Embryonic facial prominence (tissue), 1 donor: ENCODE results near the gene LPP.

Source experiments
- DNase-seq: peaks from one replicate; pipeline ENCODE4 v3.0.0-alpha.2; 2016; ENCODE audit errors: extremely low spot score

LPP gene

DNA sequence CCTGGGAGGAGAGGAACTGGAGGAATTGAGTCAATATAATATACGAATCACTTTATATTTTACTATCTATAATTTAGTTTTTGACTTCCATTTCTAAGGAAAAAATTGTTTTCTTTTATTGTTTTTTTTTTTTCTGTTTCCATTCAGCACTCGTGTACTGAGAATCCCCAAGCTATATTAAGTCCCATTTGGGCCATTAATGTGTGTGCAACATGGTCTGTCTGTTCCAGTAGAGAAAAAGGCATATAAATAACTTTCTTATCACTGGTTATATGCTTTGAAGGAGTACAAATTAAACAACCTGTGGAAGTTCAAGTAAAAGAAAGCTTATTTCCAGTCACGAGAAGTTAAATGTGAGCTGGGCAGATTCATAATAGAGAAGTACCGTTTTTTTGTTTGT is 518.9 kb downstream of the LPP start:
- DNase-seq = no peak

DNA sequence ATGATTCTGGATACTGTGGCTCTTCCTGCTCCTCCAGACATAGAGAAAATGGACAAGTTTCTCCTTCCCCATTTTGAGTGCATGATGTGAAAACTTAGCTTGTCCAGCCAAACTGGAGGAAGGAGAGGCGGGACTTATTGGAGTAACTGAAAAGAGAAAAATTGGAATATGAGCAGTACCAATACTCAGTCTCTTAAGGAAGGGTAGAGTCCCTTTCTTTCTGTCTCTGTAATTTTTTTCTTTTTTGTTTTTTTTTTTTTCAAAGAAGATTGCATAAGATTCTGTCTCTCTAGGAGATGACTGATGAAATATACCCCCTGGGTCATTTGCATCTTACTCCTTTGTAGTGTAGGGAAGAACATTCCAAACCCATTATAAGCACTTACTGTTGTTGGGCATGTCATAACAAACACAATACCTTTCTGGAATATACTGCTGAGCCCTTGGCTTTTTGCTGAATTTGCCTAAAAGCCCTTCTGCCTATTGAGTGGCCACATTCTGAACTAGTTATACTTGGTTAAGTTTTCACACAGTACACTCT is 519.8 kb downstream of the LPP start:
- DNase-seq = no peak

DNA sequence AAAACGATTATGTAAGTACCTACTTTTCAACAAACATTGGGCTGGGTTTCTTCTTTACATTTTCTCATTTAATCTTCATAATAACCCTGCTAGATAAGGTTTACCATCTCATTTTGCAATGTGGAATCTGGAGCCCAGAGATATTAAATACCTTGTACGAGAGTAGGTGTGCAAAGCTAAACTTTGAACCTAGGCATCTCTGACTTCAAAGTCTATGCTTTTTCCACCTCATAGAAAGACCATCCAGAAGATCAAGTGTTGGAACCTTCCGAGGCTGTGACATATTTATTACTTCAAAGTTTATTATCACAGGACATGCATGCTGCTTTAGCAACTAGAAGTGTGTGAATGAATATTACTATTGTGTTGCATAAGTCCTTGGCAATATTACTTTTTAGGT is 520.6 kb downstream of the LPP start:
- DNase-seq = no peak

DNA sequence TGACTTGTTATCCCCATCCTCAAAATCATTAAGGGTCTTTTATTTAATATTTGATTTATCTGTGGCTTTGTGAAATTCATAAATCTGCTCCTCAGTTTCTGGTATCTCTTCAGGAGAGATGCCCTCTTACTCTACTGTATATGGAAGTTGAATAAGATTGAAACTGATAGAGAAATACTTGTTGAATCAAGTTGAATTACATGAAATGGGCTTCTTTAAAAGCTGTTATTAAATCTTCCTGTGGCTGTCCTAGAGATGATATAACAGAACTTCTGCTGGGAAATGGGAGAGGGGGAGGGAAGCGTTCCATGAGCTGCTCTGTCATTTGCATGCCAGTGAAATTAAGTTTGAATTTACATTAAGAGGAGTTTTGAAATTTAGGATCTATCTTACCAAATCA is 523.4 kb downstream of the LPP start:
- no peak for DNase-seq

DNA sequence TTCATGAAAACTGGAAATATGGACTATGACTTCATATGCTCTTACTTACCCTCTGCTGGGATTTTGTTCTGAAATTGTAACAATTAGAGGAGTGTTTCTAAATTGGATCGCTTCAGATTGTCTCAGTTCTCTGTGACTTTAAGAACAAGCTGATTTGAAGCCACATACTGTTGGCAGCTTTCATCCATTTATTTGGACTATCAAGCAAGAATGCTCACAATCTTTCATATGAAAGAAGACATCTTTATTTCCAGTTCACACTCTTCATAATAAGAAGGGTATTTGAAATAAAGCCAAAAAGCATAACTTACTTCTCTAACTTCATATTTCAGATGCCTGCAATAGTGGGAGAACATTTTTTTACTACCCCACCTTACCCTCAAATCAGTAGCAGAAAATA is 526.2 kb downstream of the LPP start:
- DNase-seq = no peak

DNA sequence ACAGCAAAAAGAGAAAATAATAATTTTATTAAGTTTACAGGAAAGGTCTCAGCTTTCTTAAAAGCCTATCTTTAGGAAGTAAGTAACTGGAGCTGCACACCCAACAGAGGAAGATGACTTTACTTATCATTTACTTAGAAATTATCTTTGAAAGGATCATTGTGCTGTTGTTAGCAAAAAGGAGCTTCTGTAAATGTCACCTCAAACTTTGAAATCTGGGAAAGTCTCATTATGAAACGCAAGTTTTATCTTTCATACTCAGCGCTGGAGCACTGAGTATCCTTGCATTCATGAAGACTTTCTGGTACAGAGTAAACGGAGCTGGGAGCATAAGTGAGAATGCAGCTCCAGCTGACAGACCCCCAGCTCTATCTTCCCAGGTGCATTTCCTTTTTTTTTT is 526.6 kb downstream of the LPP start:
- no peak for DNase-seq

DNA sequence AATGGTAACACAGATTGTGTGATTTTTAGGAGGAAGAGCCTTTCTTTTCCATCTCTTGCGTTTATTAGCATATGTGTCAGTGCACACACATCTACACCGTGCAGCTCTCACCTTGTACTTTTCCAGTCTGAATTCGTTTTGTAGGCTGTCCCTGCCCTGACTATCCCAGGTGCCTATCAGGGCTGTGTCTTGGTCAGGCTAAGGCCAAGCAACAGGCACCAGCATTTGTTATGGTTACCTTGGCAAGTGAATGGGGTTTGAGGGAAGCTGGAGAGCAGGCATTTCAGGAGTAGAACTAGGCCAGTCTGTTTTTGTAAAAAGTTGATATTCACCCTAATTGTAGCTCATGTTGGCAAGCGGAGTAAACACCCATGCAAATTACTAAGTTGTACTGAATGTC is 528.4 kb downstream of the LPP start:
- DNase-seq = no peak

DNA sequence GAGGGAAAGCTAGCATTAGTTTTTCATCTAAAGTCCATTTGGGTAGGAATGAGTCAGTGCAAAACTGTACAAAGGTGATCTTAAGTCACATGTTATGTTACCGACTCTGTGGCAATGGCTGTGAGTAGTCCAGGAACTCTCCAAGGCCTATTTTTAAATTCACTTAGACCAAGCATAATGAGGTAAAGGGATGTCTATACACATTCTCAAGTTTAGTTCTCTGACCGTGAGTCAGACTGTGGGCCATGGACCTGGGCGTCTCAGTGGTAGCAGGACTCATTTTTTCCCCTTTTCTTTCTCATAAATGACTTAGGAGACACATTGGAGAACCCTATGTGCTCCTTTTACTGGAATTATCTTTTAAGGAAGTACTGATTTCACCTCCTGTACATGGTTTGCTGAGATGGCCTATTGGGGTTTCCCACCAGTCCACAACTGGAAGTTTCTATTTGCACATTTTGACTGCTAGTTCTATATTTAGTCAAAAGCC is 529.1 kb downstream of the LPP start:
- no peak for DNase-seq

DNA sequence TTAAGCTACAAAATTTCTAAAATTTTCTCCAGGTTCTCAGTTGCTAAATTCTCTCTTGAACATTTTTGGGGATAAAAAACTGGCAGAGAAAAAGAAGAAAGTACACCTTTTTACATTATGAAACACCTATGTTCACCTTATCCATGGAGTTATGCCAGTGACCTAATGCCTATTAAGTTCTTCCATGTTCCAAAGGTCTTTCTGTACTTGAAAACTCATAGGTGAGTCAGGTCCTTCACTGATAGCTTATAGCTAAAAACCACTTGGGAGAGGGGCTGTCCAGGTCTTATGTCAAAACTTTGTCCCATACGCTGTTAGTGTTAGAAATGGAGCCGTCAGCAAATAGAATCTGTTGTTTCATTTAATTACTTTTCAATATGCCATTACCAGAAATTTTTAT is 530.3 kb downstream of the LPP start:
- no peak for DNase-seq

DNA sequence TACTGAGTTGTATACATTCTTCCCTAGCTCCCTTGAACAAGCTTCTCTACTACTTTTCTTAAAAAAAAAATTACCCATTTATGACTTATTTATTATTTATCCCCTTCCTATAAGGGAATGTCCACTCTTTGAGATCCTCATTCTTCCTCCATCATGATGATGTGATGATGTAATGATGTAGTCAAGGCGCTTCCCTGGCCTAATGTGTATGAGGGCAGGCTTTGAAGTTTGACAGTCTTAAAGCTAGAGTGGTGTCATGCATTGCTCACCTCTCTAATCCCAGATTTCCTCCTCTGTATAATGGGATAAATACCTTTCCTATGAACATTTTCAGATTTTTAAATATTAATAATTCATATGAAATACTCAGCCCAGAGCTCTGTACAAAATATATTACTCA is 531.8 kb downstream of the LPP start:
- no peak for DNase-seq

DNA sequence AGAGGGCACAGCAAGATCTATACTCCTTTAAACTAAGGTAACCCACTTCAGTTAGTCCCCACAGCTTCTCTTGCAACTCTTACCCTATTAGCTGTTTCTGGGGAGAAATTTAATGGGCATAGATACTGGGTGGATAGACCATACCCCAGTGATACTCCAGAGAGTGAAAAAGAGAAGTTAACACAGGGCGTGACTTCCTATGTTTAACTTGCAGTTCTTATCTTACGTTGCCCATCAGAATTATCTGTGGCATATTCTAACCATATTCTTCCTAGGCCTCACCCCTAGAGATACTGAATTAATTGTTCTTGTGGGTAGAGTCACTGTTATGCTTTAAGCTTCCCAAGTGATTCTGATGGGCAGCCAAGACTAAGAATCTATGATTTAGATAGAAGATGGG is 532.4 kb downstream of the LPP start:
- DNase-seq = no peak

DNA sequence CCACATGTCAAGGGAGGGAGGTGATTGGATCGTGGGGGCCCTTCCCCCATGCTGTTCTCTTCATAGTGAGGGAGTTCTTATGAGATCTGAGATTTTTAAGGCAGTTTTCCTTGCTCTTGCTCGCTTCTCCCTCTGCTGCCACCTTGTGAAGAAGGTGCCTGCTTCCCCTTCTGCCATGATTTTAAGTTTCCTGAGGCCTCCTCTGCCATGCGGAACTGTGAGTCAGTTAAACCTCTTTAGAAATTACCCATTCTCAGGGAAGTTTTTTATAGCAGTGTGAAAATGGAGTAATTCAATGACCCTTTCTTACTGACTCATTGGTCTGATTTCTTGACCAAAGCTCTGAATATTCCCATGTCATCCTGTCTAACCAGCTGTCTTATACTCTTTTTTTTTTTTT is 533.4 kb downstream of the LPP start:
- no peak for DNase-seq

DNA sequence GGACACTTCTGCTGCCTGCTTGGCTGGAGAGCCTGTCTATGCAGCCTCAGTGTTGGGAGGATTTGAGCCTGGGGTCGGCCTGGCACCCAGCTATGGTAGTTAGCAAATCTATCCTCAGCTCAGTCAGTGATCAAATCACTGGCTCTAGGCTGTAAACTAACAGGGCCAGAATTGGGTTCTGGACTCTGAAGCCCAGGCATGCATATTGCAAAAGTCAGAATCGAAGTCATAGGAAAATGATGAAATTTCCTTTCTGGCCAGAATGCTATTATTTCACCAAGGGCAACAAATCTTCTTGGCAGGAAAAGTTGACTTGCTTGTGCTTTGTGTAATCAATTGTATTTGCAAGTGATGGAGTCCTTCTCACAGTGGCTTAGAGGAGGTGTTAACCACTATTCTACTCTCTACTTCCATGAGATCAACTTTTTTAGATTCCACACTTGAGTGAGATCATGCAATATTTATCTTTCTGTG is 535.2 kb downstream of the LPP start:
- DNase-seq = no peak

DNA sequence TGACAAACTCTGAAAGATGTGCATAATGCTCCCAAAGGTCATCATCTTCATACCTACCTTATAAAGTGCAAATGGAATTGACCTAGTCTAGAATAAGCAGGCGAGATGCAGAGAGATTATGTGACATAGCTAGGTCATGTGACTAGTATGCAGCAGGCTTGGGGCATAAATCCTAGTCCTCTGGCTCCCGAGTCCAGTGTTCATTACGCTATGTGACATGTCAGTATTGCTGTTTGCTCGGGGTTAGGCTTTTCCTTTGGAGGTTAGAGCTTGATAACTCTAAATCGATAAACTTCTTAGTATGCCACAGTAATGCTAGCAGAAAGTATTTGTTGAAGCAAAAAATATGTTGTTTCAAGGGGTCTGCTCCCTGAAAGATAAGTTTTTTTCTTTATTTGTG is 536.1 kb downstream of the LPP start:
- no peak for DNase-seq

DNA sequence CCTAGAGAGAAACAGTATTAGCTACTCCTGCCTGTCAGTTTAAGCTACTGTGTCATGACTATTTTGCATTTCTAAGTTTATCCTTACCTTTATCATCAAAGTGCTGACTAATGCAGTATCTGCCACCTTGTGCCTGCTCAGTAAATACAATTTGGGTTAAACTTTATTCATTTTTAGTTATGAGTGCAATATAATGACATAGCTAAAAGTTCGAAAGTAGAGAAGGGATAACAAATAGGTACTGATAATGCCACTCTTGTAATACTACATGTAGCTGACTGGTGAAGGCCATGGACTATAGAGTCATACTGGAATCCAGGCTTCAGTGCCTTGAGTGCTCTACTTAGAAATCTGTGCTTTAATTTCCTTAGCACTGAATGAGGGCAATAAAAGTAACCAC is 537.0 kb downstream of the LPP start:
- DNase-seq = no peak

DNA sequence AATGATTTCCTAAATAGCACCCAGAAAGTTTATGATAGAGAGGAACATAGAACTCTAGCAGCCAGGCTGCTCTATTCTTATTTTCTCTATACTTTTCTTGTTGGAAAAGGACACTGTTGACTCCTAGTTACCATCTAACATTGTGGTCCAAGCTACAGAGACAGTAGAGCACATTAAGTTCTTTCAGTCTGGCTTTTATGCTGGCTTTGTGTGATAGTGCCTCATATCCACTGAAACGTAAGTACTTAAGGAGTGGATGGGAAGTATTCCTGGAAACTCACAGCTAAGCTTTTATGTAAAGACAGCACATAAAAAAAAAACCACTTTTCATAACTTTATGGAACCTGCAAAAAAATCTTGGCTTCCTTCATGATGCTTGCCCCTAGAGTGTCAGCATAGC is 537.7 kb downstream of the LPP start:
- no peak for DNase-seq

DNA sequence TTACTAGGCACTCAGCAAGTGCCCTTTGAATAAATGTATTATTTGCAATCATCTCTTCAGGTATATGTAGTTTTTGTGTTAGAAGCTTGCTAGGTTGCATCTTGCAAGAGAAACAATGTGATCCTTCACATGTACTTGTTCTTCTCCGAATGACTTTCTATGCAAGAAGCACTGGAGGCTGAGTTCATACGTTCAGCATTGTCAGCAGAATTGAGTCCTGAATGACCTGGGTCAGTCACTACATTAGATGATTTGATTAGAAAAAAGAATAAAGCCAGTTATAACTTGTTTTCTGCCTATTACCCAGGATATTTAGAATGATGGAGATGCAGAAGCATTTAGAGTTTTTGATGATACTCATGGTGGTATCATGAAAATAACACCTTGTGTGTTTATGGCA is 538.7 kb downstream of the LPP start:
- DNase-seq = no peak

DNA sequence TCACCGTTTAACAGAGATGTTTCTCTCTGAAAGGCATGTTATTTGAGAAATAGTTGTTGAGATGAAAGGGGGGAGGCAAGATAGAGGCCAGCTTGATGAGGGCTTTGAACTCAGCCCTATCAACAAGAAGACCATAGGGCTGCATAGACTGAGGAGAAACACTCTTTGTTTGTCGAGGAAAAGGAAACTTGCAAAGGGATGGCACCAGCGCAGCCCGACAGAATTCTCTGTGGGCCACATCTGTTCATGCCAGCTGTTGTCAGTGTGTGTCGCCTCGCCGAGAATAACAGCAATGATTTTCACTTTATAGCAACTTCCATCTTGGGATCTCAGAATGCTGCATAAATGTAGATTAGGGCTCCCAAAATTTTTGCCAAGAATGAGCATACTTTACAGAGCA is 539.5 kb downstream of the LPP start:
- no peak for DNase-seq

DNA sequence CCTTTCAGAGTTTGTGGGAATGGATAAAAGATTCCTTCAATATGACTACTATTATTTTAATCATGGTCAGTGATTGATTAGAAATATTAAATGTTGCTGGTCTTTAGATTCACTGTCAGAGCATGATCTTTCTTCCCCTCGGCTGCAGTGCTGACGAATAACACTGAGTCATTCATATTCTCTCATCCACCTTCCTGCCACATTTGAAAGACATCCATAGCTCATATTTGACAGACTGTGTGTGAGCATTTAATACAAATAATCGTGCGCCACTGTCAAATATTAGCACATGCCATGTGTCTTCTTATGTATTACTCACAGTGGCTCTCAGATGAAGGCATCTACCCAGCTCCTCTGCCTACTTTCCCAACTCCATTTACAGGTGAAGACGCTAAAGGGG is 541.3 kb downstream of the LPP start:
- no peak for DNase-seq

DNA sequence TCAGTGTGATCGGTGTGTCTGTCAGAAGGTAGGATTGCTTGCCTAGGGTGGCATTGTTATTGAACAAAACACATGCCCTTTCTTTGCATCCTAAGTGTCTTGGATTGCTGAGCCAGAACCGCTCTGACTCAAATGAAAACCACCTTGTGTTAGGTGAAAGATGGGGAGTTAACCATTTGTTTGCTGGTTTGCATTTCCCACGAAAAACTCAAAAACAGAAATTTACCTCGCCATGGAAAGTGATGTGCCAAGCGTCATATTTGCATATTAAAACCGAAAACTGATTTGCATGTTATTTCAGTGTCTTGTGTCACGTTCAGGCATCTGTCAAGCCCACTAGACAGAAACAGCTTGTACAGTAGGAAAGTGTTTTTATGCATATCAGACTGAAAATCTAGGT is 543.2 kb downstream of the LPP start:
- DNase-seq = no peak

DNA sequence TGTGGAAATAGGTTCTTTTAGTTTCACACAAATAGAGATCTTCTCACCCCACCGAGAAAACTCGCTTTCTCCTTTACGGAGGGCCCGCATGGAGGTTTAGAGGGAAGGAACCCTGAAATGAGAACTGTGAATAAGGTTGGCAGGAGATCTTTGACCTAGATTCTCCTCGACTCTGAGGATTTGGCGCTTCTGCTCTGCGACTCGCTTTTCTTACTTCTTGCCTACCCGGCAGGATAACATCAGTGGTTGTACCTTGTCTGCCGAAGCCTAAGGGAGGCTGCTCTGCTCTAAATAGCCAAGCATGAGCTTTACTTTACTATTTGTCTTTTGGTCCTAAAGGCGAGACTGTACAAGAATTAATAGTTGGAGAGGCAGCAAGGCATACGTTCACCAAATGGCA is 544.5 kb downstream of the LPP start:
- DNase-seq = no peak

DNA sequence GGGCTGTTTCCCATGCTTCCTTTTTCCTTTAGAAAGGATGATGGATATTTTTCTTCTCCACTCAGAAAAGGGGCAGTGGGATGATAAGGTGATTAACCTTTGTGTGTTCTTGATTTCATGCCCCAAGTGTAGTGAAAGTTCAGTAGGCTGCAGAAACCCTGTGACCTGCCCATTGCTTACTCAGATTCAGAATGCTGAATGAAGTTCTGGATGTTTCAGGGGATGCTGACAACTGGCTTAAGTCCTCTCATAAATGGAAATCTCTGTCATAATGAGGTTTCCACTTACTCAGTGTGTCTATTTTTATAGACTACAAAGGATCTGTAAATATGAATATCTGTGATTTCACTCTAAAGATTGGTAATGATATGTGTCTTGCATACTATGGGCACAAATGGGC is 546.5 kb downstream of the LPP start:
- no peak for DNase-seq

DNA sequence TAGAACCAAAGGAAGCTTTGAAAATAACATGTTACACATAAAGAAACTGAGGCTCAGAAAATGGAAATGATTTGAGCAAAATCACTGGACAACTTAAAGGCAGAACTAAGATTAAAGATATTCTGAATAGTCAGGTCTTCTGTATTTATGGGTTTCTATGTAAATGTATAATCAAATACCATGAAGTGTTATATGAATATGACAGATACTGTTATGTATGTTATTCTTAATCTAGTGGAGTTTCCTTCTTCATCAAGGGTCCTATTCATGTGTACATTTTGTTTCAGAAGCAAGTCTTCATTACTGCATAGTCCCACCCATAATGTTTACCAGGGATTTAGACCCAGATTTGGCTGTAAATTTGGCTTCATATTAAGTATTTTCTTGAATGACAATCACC is 547.0 kb downstream of the LPP start:
- DNase-seq = no peak

DNA sequence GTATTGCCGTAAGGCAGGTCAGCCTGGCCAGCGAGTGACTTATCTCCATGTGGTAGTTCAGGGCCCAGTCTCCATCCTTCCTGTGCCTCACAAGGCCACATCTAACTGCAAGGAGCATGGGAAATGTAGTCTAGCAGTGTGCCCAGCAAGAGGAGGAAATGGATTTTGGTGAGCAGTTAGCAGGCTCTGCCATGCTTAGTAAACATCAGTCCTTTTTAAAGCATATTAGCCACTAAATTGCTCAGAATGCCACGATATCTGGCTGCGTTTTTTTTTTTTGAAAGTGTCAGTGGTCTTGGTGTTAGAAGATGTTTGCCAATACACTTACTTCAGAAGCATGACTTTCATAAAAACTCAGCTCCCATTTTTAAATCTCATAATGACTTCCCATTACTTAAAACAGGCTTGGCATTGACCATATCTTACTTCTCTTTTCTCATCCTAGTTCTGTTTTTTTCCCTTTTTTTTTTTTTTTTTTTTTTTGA is 547.6 kb downstream of the LPP start:
- DNase-seq = no peak
